Activated naive CD8-positive, alpha-beta T cell treated with anti-CD3 and anti-CD28 coated beads, Interleukin-2, amount 50 U/mL, for 24 hours (primary cell): ENCODE measurements around the gene FARP1.
A peak's percentile ranks its signal among the peaks of the same experiment; 100 is the strongest.

Source experiments
- ATAC-seq: fragments of 150-1000 bp; cut with Tn5 transposase; one replicate; pipeline ENCODE4 v1.10.0; 2021
- DNase-seq: peaks from one replicate; pipeline ENCODE4 v3.0.0; 2021
- H3K27ac Mint-ChIP-seq: one replicate; pipeline ENCODE4 v1.8.0; 2021; ENCODE audit warnings: mild to moderate bottlenecking, mixed read lengths
- H3K27me3 Mint-ChIP-seq: one replicate; pipeline ENCODE4 v1.8.0; 2021; ENCODE audit warnings: mixed read lengths
- H3K36me3 Mint-ChIP-seq: one replicate; pipeline ENCODE4 v1.8.0; 2021; ENCODE audit warnings: low read depth, mixed read lengths
- H3K4me1 Mint-ChIP-seq: one replicate; pipeline ENCODE4 v1.8.0; 2021; ENCODE audit warnings: mixed read lengths
- H3K4me3 Mint-ChIP-seq: one replicate; pipeline ENCODE4 v1.8.0; 2021; ENCODE audit warnings: mild to moderate bottlenecking, moderate library complexity, mixed read lengths
- H3K9me3 Mint-ChIP-seq: one replicate; pipeline ENCODE4 v1.8.0; 2021; ENCODE audit warnings: mixed read lengths

Gene FARP1

DNA sequence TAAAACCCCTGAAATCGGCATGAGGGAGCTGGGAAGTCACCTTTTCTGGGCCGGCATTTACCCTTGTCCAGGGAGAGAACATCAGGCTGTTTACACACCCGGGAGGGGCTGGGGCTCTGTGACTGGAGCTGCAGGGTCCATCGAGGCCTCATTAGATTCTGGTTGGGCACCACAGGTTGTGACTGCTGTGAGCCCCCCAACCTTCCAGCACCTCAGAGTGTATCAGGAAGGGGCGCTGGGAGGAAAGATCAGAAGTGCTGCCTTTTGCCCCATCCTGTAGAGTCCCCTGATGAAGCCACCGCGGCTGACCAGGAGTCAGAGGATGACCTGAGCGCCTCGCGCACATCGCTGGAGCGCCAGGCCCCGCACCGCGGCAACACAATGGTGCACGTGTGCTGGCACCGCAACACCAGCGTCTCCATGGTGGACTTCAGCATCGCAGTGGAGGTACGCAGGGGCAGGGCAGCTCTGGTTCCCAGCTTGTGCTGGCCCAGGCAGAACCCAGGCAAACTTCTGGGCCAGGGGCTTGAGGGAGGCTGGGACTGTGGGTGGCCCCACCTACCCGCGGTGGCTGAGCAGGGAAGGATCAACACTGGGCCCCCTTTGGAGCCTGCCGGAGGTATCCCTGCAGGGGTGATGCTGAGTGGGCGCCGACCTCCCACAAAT is 297.6 kb downstream of the FARP1 start:
- no peaks in the 10 kb centered on the region for H3K9me3 Mint-ChIP-seq
- no peak for ATAC-seq
- H3K4me1 Mint-ChIP-seq: peaks cover 6% of the 10 kb centered on the region
- H3K36me3 Mint-ChIP-seq: no peaks in the 10 kb centered on the region
- H3K27me3 Mint-ChIP-seq: no peaks in the 10 kb centered on the region
- no peak for DNase-seq
- no peak overlapping the region for H3K27ac Mint-ChIP-seq
- no peak overlapping the region for H3K4me3 Mint-ChIP-seq

DNA sequence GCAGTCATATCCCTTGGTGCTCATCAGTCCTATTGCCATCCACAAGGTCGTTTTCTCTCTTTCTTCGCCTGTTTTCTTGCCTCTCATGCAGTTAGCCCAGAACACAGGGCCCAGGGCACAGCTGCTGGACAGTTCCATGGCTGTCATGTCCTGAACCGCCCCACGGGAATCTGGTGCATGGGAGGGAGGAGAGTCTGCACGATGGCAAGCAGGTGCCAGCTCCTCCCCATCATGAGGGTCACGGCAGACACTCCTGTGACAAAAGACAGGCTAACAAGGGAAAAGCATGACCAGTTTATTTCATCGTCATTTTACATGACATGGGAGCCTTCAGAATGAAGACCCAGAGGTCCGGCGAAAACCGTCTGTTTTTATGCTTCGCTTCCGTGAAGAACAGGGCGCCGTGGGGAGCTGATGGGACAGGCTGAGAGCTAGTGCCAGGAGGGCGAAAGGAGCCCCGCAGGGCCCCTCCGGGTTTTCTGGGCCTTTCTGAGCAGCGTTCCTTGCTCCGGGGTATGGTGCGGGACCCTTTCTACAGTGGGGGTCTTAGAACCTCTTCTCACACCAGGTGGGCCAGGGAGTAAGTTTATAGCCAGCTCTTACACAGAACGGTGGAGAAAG is 298.3 kb downstream of the FARP1 start:
- Mint-ChIP-seq H3K4me3 (no peak overlapping the region), H3K4me1 (peaks cover 10% of the 10 kb centered on the region), H3K36me3 (no peaks in the 10 kb centered on the region), H3K9me3 (no peaks in the 10 kb centered on the region), H3K27ac (no peak overlapping the region), H3K27me3 (no peaks in the 10 kb centered on the region)
- no peak for ATAC-seq
- no peak for DNase-seq

DNA sequence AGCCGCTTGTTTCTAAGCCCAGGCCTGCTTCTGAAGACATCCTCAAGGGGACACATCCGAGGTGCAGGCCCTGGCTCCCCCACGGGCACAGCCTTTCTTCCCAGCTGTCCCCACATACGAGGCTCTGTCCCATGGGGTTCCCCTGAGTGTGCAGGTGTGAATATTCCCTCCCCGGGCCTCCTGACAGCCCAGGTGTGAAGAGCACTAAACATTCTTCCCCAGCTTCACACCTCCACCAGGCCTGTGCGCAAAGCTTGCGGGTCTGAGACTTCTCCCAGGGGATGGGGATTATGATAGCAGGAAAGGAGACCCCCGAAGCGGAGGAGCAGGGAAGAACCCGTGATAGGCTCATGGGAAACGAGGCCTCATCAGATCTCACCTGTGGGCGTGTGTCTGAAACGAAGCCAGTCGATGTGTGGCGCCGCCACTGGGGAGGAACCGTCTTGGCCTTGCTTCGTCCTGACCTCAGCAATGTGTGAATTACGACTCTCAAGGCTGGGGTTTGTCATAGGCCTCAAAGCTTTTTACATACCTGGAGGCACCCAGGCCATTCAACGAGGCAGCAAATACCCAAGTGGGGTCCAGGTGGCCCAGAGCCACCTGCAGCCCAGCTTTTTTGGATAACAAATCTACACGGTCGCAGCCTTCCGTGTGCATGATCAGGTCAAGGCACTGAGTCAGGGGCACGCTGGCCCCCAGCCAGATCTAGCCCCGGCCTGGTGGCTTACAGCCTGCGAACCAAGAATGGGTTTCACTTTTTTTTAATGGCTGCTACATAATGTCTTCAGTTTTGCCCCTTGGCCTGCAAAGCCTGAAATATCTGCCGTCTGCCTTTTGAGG is 299.7 kb downstream of the FARP1 start:
- Mint-ChIP-seq H3K4me3 (no peak overlapping the region), H3K27ac (no peak overlapping the region), H3K36me3 (no peaks in the 10 kb centered on the region), H3K9me3 (no peaks in the 10 kb centered on the region), H3K4me1 (peaks cover 10% of the 10 kb centered on the region), H3K27me3 (no peaks in the 10 kb centered on the region)
- no peak for ATAC-seq
- DNase-seq: no peak

DNA sequence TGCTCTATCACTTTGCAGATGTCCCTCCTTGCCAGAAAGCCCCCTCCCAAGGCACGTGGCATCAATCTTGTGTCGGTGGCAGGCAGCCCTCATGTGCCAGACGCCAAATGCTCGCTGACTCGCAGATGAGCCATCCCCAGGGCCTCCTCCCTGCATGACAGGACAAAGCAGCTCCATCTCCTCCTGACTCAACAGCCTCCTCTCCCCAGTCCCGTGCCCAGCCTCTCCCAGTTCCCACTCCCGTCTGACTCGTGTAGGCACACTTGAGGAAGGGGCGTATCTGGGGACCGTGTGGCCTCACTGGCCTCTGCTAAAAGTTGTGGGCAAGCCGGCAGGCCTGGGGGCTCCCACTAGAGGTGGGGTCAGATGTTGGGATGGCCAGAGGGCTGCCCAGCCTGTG is 300.4 kb downstream of the FARP1 start:
- Mint-ChIP-seq H3K4me3 (no peak overlapping the region), H3K27me3 (no peaks in the 10 kb centered on the region), H3K27ac (no peak overlapping the region), H3K36me3 (no peaks in the 10 kb centered on the region), H3K9me3 (no peaks in the 10 kb centered on the region), H3K4me1 (peaks cover 10% of the 10 kb centered on the region)
- DNase-seq: no peak
- ATAC-seq: no peak

DNA sequence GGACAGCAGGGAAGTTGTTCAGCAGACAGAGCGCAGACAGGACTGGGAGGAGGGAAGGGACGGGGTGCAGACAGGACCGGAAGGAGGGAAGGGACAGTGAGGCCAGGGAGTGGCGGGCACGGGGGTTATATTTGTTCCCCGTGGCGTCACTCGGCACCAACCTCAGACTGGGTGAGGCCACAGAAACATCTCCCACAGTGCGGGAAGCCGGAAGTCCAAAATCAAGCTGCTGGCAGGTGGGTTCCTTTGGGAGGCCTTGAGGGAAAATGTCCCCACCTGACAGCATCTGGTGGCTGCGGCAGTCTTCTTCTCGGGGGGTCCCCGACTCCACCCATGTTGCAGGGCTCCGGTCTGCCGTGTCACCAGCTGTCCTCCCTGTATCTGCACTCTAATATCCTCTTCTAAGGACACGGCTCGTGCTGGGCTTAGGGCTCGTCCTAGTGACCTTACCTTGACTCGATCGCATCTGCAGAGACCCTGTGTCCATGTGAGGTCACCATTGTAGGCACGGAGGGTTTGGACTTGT is 301.0 kb downstream of the FARP1 start:
- DNase-seq (no peak), ATAC-seq (no peak)
- H3K9me3 Mint-ChIP-seq: no peaks in the 10 kb centered on the region
- no peak overlapping the region for H3K27ac Mint-ChIP-seq
- H3K36me3 Mint-ChIP-seq: no peaks in the 10 kb centered on the region
- H3K27me3 Mint-ChIP-seq: no peaks in the 10 kb centered on the region
- H3K4me3 Mint-ChIP-seq: no peak overlapping the region
- H3K4me1 Mint-ChIP-seq: peaks cover 10% of the 10 kb centered on the region

DNA sequence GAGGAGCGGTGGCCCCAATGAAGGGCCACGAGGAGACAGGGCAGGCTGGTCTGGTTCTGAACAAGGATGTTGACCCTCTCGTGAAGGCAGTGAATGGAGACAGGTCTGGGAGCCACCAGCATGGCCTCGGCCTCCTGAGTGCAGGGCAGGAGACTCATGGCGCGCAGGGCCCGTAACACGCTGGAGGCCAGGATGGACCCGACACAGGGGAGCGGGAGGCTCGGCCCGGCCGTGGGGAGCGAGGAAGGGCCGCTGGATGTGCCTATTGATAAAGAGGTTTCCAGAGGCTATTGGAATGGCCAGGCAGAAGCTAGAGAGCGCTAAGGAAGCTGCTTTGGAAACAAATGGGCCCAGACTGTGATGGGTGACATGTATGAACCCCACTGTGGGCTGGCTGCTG is 301.5 kb downstream of the FARP1 start:
- no peaks in the 10 kb centered on the region for H3K36me3 Mint-ChIP-seq
- ATAC-seq (no peak), DNase-seq (no peak)
- H3K9me3 Mint-ChIP-seq: no peaks in the 10 kb centered on the region
- H3K27ac Mint-ChIP-seq: no peak overlapping the region
- H3K27me3 Mint-ChIP-seq: no peaks in the 10 kb centered on the region
- H3K4me3 Mint-ChIP-seq: no peak overlapping the region
- peaks cover 10% of the 10 kb centered on the region for H3K4me1 Mint-ChIP-seq

DNA sequence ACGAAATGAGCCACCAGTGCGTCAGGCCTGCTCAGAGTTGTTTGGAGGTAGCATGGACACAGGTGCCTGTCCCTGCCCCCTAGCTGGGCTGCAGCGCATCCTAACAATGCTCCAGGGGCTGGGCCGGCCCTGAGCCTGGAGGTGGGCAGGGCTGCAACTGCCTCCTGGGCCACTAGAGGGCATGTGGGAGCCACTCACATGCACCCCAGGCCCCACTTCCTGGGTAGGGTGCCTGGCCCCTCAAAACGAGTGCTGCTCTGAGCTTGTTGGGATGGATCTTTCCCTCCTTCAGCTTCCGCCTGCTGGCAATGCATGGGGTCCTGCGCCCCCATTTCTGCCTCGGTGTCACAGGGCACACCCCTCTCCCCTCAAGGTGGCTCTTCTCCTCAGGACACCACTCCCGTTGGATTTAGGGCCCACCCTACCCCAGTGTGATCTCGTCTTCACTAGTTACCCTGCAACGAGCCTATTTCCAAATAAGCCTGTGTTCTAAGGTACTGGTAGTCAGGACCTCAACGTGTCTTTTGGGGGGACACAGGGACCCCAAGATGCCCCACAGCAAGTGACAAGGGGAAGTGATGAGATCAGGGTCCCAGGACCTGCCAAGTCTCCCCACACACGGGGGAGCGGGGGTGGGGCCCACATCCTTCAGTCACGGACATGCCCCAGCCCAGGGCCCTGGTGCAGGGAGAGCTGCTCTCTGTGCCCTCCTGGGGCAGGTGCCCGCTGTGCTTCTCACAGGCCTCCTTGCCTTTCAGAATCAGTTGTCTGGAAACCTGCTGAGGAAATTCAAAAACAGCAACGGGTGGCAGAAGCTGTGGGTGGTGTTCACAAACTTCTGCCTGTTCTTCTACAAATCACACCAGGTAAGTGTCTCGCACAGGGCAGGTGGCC is 302.7 kb downstream of the FARP1 start:
- Mint-ChIP-seq H3K4me1 (peaks cover 10% of the 10 kb centered on the region), H3K9me3 (no peaks in the 10 kb centered on the region), H3K27me3 (no peaks in the 10 kb centered on the region), H3K27ac (peak overlapping the region; percentile 64), H3K4me3 (no peak overlapping the region), H3K36me3 (peaks cover 3% of the 10 kb centered on the region)
- DNase-seq (peak; percentile 83), ATAC-seq (peak; percentile 91)

DNA sequence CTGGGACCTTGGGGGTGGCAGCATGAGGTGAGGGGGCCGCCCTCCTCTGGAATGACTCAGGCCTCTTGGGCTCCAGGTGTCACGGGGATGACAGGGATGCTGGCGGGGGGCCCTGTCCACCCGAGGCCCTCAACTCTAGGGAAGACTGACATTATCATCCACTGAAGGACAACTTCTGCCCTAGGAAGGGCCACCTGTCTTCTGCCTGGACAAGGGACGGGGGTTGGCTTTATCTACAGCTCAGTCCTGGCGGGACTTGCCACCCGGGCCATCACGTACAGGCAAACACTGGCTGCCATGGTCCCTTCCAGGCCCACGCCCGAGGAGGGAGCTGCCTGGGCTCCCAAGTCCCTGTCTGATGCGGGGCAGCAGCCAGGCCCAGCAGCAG is 303.3 kb downstream of the FARP1 start:
- no peak overlapping the region for H3K4me3 Mint-ChIP-seq
- no peaks in the 10 kb centered on the region for H3K27me3 Mint-ChIP-seq
- H3K9me3 Mint-ChIP-seq: no peaks in the 10 kb centered on the region
- peaks cover 3% of the 10 kb centered on the region for H3K36me3 Mint-ChIP-seq
- ATAC-seq (no peak), DNase-seq (no peak)
- peaks cover 16% of the 10 kb centered on the region for H3K4me1 Mint-ChIP-seq
- H3K27ac Mint-ChIP-seq: peak overlapping the region; percentile 53

DNA sequence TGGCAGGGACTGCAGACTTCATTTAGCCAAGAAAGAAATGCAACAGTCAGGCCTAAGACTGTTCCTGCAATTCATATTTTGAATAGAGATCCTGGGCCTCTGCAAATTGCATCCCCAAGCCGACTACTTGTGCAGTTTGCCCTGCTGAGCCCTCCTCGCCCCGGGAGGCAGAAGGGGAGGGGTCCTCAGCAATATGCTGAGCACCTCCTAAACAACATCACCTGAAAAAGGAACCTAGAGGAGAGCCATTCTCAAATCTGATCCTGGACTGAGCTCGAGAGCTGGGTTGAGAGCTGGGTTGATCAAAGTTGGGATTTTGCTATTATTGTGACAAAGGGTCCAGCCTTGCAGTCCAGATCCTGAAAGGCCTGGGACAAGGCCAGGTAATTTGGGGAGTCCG is 304.2 kb downstream of the FARP1 start:
- H3K4me1 Mint-ChIP-seq: peaks cover 25% of the 10 kb centered on the region
- H3K36me3 Mint-ChIP-seq: peaks cover 6% of the 10 kb centered on the region
- no peak overlapping the region for H3K4me3 Mint-ChIP-seq
- no peaks in the 10 kb centered on the region for H3K27me3 Mint-ChIP-seq
- no peaks in the 10 kb centered on the region for H3K9me3 Mint-ChIP-seq
- ATAC-seq (no peak), DNase-seq (no peak)
- H3K27ac Mint-ChIP-seq: no peak overlapping the region

DNA sequence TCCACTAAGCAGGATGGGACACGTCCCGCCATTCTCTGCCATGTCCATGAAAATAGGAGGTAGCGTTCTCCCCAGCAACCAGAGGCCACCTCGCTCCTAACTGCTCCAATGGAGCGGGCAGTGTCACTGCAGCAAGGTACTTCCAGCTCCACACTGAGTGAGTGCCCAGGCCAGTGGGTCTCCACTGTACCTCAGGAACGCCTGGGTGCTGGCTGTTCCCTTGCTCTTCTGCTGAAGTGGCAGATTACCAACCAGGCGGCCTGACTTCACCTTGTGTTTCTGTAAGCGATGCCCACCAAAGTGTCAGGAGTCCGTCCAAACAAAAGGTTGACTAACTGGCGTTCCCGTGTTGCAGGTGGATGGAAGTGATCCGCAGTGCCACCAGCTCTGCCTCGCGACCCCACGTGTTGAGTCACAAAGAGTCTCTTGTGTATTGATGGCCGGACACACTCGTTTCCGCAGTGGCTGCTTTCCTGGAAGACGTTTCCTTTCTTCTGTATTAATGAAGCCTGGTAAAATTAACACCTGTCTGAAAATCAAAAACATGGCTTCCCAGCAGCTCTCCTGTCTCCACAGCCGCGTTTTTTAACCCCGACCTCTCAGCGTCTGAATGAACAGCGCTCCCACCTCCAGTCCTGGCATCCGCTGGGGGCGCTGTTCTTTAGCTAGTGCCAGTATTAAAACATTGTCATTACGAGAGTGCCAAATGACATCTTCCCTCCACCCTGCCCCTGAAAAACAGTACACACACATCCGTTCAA is 305.2 kb downstream of the FARP1 start:
- no peak for ATAC-seq
- no peak overlapping the region for H3K4me3 Mint-ChIP-seq
- no peaks in the 10 kb centered on the region for H3K27me3 Mint-ChIP-seq
- peak; percentile 25 for DNase-seq
- H3K36me3 Mint-ChIP-seq: peaks cover 15% of the 10 kb centered on the region
- H3K4me1 Mint-ChIP-seq: peaks cover 25% of the 10 kb centered on the region
- no peak overlapping the region for H3K27ac Mint-ChIP-seq
- H3K9me3 Mint-ChIP-seq: no peaks in the 10 kb centered on the region

DNA sequence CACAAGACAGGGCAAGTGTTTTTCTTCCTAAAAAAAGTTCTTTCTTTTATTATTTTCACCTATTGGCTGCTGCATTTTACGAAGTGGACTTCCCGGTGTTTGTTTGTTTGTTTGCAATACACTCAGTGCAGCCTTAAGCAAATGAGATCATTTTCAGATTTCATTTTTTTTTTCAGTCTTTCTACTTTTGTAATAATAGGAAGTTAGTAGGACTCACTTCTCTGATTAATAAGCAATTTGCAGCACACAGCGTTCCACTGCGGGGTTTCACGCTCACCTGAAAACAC is 305.7 kb downstream of the FARP1 start:
- no peak for ATAC-seq
- no peak overlapping the region for H3K27ac Mint-ChIP-seq
- peaks cover 25% of the 10 kb centered on the region for H3K4me1 Mint-ChIP-seq
- H3K4me3 Mint-ChIP-seq: no peak overlapping the region
- H3K36me3 Mint-ChIP-seq: peaks cover 18% of the 10 kb centered on the region
- no peaks in the 10 kb centered on the region for H3K27me3 Mint-ChIP-seq
- no peak for DNase-seq
- H3K9me3 Mint-ChIP-seq: no peaks in the 10 kb centered on the region

DNA sequence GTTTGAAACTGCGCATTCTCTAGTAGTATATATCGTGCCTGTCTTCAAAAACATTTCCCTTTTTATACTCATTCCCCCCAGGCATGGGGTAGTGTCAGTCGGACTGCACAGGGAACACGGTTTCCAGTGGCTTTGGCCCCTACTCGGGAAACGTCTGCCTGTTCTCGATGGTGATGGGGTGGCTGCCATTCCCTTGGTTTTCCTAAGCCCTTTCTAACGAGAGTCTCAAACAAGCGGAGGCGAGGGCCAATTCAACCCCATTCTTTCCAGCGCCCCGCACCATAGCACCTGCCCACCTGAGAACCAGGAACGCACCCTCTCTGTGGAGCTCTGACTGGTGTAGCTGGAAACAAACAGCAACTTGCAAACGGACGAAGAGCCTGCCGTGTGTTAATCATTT is 306.4 kb downstream of the FARP1 start:
- no peak for ATAC-seq
- Mint-ChIP-seq H3K4me1 (peaks cover 25% of the 10 kb centered on the region), H3K36me3 (peaks cover 21% of the 10 kb centered on the region), H3K4me3 (no peak overlapping the region), H3K27me3 (no peaks in the 10 kb centered on the region), H3K9me3 (no peaks in the 10 kb centered on the region), H3K27ac (peak overlapping the region; percentile 56)
- DNase-seq: no peak

DNA sequence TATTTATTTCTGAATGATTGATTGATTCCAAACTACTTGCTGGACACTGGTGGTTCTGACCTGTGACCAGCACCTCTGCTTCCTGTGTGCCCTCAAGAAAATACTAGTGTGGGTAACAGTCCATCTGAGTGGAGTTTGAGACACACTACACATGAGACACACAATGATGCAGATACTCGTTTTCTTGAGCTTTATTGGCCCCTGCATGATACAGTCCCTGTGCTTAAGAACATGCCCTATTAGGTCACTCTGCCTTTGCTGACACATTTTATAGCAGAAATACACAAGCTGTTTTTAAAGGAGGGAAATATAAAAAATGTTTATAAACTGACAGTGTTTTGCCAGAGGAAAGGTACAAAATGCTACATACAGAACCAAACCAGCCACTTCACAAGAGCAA is 307.1 kb downstream of the FARP1 start:
- H3K27ac Mint-ChIP-seq: peak overlapping the region; percentile 42
- no peak overlapping the region for H3K4me3 Mint-ChIP-seq
- H3K9me3 Mint-ChIP-seq: no peaks in the 10 kb centered on the region
- peaks cover 24% of the 10 kb centered on the region for H3K4me1 Mint-ChIP-seq
- no peaks in the 10 kb centered on the region for H3K27me3 Mint-ChIP-seq
- peaks cover 26% of the 10 kb centered on the region for H3K36me3 Mint-ChIP-seq
- no peak for DNase-seq
- no peak for ATAC-seq
